NCI-H510A (cell line): ENCODE measurements around the gene DCDC2.
A peak's percentile ranks its signal among the peaks of the same experiment; 100 is the strongest.
"Not testable (repeated sequence)": the region's sequence is repeated elsewhere in the genome, so short reads cannot be mapped to it uniquely, and the experiment has no call there.

Experiments used
- DNase-seq: peaks from one replicate; lab custom pipeline; 2025; lab: John Stamatoyannopoulos, UW

Gene DCDC2

DNA sequence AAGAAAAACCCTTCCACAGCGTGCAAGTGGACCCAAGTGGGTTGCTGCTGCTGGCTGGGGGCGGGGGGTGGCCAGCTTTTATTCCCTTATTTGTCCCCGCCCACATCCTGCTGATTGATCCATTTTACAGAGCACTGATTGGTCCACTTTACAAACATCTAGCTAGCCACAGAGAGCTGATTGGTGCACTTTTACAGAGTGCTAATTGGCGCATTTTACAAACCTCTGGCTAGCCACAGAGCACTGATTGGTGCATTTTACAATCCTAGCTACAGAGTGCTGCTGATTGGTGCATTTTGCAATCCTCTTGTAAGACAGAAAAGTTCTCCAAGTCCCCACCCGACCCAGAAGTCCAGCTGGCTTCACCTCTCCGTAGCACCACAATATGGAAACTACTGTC is 99.6 kb downstream of the DCDC2 start:
- not testable (repeated sequence) for DNase-seq

GRCh38 chr6:24257282-24257681 is 100.6 kb downstream of the DCDC2 start:
- peak; percentile 62 for DNase-seq

- DNase-seq = no peak
These were observed 102.2 kb downstream of the DCDC2 start for GRCh38 chr6:24255676-24256075.

GRCh38 chr6:24253360-24253759 is 104.5 kb downstream of the DCDC2 start:
- no peak for DNase-seq

GRCh38 chr6:24252280-24252679 is 105.6 kb downstream of the DCDC2 start:
- no peak for DNase-seq

DNA sequence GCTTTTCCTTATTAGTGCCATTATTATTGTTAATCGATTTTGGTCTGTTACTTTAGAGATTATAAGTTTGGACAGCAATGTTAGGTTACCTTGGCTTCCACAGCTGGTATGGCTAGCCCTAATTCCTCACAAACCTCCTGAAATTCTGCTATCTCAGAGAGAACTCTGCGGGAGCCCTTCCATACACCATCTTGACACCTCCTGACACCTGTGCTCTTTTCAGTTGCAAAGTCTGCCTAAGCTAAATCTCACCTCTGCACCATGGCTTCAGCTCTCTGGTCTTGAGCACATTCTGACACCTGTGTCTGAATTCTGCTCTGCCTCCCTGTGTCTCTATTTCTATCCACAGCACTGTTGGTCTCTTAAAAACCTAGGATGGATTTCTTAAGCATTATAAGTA is 106.5 kb downstream of the DCDC2 start:
- no peak for DNase-seq

DNA sequence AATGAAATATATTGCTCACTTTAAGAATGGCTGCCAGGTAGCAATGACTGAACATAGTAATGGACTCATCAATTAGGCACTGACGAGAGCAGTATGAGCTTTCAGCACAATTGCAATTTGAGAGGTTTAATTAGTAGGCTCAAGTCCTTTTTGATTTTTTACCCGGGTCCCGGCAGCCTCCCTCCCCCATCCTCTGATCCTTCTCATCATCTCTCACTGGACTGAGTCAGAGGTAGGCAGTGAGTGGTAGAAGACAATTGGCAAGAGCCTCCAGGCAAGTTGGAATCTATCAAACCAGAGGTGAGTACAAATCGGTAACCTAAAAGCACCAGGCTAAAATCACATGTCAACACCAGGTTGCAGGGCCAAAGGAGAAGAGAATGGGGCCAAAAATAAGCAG is 107.9 kb downstream of the DCDC2 start:
- no peak for DNase-seq

- no peak for DNase-seq
These were observed 112.6 kb downstream of the DCDC2 start for GRCh38 chr6:24245275-24245674.

GRCh38 chr6:24242924-24243323 is 114.9 kb downstream of the DCDC2 start:
- DNase-seq = no peak

GRCh38 chr6:24241779-24242178 is 116.1 kb downstream of the DCDC2 start:
- not testable (repeated sequence) for DNase-seq

- no peak for DNase-seq
These were observed 116.9 kb downstream of the DCDC2 start for GRCh38 chr6:24240943-24241342.

DNA sequence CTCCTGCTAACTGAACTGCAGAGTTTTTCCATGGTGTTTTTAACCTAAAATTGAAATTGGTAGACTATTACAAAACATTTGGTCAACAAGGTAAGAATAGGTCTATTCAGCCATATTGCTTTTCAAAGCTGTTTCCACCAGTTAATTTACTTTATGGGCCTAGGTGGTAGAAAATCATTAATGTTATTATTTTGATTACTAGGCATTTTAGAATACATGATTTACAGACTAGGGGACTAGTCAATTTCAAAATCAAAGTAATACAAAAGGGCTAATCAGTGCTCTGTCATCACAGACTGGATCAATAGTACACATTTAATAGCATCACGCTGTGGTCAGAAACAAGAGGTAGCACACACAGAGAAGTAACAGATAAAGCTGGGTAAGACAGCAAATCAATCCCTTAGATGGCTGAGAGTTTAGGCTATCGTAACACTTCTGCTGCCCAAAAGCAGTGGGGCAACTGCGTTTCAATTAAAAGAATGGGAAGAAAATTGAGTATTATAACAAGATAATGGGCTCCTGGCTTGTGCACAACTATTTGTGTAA is 117.4 kb downstream of the DCDC2 start:
- DNase-seq = no peak

GRCh38 chr6:24238700-24239099 is 119.2 kb downstream of the DCDC2 start:
- no peak for DNase-seq

GRCh38 chr6:24236779-24237178 is 121.1 kb downstream of the DCDC2 start:
- not testable (repeated sequence) for DNase-seq

- DNase-seq = no peak
These were observed 123.9 kb downstream of the DCDC2 start for GRCh38 chr6:24233813-24234442.

GRCh38 chr6:24231438-24231977 is 126.4 kb downstream of the DCDC2 start:
- DNase-seq = no peak

GRCh38 chr6:24229696-24230405 is 128.0 kb downstream of the DCDC2 start:
- no peak for DNase-seq

- DNase-seq = no peak
These were observed 129.1 kb downstream of the DCDC2 start for GRCh38 chr6:24228681-24229255.

GRCh38 chr6:24228123-24228522 is 129.7 kb downstream of the DCDC2 start:
- no peak for DNase-seq

- no peak for DNase-seq
These were observed 130.3 kb downstream of the DCDC2 start for GRCh38 chr6:24227556-24227955.

DNA sequence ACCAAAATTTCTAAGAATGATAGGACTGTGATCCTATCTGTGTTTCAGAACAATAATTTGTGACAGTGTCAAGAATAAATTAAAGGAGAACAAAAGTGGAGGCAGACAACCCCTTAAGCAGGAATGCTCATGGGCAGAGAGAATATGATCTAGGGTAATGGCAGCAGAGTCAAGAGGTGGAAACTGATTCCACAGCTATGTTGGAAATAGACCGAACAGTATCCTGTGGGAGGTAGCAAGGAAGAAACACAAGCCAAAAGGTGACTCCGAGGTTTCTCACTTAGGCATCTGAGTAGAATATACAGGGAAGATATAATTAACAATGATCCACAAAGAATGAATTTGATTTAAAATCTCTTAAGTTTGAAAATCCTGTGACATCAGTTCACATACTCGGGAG is 131.3 kb downstream of the DCDC2 start:
- DNase-seq = no peak

GRCh38 chr6:24225838-24226237 is 132.0 kb downstream of the DCDC2 start:
- no peak for DNase-seq
